ENCODE data around the gene MYO16.

DNA sequence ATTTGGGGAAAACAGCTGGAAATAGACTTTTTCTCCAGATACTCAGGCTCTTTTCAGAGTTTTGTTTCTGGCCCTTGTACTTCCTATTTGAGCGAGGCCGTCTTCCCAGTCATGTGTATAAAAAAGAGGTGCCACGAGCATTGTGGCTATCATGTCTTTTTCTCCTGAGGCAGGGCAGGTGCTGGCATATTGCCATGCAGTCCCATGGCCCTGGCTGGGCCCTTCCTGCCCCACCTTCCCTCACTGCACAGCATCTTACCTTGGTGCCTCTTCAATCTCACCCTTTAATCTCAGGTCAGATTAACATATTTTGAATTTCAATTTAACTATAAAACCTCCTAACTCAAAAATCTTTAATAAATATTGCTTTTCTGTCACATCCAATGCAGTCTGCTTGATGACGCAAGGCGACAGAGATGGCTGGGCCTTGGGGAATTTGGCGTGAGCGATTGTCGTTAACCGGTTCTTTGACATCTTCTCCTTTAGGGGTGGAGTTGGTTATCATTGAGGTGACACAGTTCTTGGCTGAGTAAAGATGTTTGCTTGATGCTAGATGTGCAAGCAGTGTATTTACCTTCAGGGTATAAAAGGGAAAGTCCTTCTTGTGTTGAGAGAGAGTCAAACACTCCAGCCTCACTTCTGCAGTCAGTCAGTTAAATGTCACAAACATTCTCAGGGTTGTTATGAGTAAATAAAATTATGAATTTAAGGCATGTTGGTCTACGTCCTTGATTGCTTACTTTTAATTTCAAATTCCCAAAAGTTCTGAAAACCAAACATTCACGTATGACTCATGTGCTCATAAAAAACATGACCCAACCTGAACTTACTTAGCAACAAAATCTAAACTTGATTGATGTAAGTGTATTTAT lies 289.9 kb downstream of the MYO16 start:
- TF ChIP-seq CTCF (IDR thresholded peaks at IDR 0.05) (no peak), POLR2A (IDR thresholded peaks at IDR 0.05) (no peak)
